HG02759 (cell line): Measurements from ENCODE around the gene GOSR2.
"Not testable (repeated sequence)": the region's sequence is repeated elsewhere in the genome, so short reads cannot be mapped to it uniquely, and the experiment has no call there.

Source experiments
- ATAC-seq: cut with Tn5 transposase; IDR thresholded peaks from one replicate; pipeline ENCODE4 v1.9.1; 2021; ENCODE audit warnings: mild to moderate bottlenecking, moderate library complexity; ENCODE audit not compliant: unreplicated experiment

GOSR2 gene

DNA sequence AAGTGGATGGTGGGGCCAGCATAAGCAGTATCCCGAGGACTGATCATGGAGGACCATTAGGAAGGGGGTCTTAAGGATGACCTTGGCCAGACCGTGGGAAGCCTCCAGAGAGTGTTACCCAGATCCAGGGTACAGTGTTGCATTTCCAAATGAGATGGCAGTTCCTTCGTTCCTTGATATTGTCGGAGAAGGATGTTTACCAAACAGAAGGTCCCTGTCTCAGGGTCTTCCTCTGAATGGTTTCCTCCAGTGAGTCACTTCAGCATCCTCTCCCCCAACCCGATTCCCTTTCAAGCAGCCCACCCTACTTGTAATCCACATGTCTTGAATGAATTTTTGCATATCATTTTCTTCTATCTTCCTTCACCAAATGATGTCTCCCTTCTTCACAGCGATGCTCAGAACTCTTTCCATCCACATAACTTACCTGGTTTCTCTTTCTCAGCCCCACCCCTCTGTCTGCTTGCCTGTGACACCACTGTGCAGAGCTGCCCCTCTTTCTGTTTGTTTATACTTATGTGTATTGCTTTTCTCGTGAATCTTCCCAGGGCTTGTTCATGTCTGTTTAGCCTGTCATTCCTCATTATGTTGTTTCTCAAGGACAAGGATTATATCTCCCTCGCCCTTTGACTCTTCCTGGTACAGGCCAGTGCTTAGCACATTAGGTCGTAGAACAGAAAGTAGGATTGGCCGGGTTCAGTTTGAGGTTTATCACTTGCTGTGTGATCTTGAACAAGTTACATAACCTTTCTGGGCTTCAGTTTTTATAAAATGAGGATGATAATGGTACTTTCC lies 5.7 kb downstream of the GOSR2 start:
- no peak for ATAC-seq

- ATAC-seq, result no peak
These were observed 6.5 kb downstream of the GOSR2 start for GRCh38 chr17:46929413-46929812.

DNA sequence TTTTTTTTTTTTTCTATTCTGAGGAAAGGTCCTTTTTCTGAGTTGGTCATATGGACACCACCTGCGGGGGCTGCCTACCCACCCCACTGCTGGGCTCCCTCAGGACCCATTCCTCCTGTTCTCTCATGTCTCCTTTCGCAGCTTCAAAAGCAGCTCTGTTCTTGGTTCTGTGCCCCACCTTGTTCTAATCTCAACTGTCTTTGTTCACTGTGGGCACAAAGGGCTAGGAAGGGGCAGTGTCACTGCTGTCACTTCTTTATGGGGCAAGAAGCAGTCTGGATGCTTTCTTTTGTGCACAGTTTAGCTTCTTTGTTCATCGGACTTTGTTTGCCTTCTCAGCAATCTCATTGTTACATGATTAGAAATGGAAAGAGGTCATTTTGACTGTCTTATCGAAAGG lies 7.1 kb downstream of the GOSR2 start:
- ATAC-seq, result no peak

DNA sequence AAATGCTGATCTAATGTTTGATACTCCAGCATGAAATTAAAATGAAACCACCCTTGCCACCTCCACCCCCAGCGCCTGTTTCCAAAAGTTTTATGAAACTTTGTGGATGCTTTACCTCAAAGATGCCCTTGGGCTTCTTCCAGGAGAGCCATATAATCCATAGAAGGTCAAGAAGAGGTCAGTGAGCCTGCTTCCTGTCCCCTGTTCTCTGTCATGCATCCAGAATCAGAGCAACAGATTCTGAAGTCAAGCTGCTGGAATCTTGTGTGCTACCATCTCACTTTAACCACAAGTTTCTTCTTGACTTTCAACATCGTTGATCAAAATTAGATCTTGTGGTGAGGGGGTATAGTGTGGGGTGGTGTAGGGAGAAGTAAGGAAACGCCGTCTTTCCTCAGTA lies 8.6 kb downstream of the GOSR2 start:
- no peak for ATAC-seq

GRCh38 chr17:46935658-46936266 lies 12.8 kb downstream of the GOSR2 start:
- ATAC-seq, result no peak

GRCh38 chr17:46940692-46941404 lies 17.9 kb downstream of the GOSR2 start:
- peak; percentile 58 for ATAC-seq

DNA sequence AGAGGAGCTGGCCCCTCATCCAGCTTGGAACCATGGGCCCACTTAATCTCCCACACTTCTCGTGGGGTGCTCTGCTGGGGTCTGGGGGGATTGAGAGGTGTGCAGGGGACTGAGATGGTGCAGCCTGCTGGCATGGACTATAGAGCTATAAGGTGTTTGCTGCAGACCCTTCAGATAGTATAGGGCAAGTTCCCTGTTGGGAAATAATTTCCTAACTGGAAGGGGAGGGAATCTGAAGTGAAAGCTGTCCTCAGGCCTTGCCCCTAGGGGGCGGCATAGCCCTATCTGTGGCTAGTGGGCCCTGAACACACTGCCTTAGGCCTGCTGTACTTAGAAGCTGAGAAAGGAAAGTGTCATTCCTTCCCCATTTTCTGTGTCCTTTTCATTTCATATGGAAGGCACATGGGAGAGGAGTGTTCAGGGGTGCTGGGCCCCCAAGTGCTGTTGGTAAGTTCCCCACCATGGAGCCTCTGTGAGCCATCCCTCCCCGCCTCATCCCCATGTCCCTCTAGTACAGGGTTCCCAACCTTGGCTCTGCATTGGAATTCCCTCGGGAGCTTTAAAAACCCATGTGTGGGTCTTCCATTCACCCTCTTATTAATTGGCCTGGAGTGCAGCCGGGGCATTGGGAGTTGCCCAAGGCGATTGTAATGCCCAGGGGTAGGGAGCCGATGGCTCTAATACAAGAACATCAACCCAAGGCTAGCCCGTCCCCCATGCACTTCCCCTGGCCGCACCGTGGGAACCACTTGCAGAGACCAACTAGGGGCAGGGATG lies 19.7 kb downstream of the GOSR2 start:
- ATAC-seq, result no peak

GRCh38 chr17:46943218-46943500 lies 20.2 kb downstream of the GOSR2 start:
- ATAC-seq, result no peak

DNA sequence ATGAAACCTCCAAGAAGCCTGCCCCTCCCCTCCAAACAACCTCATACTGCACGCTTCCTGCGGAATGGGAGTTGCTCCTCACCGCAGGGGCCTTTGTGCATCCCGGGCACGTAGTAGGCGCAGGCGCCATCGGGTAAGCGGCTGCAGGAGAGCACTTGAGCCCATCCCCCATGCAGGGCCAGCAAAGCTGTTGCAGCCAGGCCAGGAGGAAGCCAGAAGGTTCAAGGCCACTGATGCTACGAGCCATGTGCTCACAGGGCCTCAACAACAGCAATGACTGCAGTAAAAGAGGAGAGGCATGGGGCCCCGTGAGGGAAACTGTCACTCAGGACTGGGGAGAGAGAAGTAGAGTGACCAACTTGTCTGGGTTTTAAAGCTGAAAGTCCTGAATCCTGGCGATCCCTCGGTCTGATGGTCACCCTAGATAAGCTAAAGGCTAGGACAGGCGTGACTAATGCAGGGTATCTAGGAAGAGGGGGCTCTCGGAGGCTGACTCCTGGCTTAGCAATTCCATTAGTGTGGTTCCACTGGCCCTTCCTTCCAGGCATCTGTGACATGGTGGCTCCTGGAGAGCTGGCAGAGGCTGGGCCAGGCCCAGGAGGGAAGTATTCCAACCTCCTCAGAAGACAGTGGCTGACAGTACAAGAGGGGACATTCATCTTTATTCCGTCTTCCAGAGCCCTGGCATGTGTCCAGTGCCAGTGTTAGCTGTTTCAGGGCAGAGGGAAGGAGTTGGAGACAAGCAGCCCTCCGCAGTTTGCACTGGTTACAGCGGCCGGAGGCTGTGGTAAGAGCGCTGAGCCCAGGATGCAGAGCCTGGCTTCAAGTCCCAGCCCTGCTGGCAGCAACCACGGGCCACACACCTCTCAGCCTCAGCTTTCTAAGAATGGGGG lies 20.8 kb downstream of the GOSR2 start:
- ATAC-seq, result no peak

GRCh38 chr17:46944931-46945330 lies 22.0 kb downstream of the GOSR2 start:
- ATAC-seq, result no peak

DNA sequence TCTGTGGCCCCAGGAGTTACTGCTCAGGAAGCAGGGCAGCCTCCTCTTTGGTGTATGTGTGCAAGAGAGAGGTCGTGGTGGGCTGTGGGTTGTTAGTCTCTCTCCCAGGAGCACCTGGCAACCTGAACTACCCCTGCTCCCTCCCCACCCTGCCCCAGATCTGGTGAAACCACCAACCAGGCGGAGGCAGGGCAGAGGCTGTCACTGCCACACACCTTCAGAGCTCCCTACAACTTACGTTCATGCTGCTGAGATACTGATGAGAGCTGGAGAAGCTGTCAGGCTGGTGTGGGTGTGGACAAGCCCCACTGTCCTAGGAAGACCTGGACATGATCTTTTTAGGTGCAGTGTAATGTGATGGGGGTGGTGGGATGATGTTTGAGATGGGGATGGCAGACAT lies 24.3 kb downstream of the GOSR2 start:
- no peak for ATAC-seq

DNA sequence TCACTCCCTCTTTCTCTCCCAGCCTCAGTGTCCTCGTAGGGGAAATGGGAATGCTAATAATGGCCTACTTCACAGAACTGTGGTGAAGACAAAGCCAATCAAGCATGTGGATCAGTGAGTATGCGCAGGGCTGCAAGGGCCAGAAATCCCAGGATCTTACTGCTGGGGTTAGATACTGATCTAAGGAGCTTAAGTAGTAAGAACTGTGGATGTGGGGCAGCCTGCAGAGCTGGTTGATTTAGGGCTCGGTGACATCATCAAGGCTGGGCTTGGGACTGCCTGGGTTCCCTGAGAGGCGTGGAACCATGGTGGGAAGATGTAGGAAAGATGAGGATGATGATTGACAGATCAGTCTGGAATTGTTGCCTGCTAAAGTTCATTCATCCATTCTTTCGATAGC lies 25.6 kb downstream of the GOSR2 start:
- ATAC-seq, result no peak

DNA sequence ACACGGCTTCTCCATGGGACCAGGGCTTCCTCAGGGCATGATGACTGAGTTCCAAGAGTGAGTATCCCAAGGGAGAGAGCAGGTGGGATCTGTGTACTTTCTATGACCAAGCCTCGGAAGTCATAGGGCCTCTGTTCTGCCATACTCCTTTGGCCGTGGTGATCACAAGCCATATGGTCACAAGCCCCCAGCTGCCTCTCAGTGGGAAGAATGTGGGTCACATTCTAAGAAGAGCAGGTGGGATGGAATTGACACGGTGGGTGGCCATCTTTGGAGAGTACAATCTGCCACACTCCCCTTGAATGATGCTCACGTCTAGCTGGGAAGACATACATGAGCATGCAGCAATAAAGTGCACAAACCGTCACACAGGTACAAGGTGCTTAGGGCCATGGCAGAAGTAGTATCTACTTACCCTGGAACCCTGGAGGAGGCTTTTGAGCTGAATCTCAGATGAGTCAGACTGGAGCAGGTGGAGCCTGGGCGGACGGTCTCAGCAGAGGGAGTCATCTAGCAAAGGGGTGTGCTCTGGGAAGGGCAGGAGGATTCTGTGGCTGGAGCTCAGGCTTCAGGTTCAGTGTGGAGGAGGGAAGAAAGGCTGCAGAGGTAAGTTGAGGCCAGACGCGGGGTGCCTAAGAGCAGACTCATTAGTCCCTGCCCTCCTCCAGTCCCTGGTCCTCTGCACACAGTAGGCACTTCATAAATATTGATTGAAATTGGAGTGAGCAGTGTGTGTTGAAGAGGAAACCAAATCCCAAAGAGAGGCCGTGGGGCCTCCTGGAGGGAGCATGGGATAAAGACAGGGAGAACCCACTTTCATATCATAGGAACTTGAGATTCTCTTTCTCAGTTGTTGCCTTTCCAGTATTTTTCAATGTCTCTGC lies 26.6 kb downstream of the GOSR2 start:
- ATAC-seq, result no peak

- no peak for ATAC-seq
These were observed 27.5 kb downstream of the GOSR2 start for GRCh38 chr17:46950342-46950996.

DNA sequence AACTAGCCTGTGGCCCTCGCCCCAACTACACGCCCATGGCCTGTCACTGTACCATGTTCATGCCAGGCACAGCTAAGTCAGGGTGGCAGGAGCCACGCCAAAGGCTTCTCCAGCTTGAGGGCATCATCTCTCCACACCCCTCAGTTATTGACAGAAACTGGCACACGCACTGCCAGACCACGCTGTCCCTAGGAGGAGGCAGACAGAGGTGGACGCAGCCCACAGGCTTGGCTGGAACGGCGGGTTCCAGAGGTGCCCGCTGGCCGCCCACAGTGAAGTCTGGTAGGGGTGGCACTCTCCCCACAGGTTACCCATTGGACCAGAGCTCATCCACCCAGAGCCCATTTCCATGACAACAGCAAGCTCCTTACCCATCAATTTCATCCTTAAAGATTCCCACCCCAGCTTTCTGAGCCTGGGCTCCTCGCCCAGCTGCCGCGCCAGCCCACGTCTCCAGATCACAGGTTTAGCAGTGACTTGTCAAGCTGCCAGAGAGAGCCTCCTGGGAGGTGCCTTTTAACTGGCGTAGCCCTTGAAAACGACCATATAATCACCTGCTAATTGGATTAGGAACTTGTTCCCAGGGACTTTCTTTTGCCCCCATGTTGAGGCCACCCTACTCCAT lies 28.1 kb downstream of the GOSR2 start:
- no peak for ATAC-seq

GRCh38 chr17:46951706-46952105 lies 28.7 kb downstream of the GOSR2 start:
- no peak for ATAC-seq

GRCh38 chr17:46952115-46952514 lies 29.2 kb downstream of the GOSR2 start:
- no peak for ATAC-seq

DNA sequence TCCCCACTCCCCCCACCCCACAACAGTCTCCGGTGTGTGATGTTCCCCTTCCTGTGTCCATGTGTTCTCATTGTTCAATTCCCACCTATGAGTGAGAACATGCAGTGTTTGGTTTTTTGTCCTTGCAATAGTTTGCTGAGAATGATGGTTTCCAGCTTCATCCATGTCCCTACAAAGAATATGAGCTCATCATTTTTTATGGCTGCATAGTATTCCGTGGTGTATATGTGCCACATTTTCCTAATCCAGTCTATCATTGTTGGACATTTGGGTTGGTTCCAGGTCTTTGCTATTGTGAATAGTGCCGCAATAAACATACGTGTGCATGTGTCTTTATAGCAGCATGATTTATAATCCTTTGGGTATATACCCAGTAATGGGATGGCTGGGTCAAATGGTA lies 30.2 kb downstream of the GOSR2 start:
- not testable (repeated sequence) for ATAC-seq
